ENCODE results near the gene E2F8. TPM values are rescaled to one million over a fixed set of nuclear protein-coding genes. Genes with fewer than 3 reads are reported as not detected.

Gene E2F8
- total and polyA plus RNA-seq, 9 of the 15 experiments (the other 6 are each of a cell fraction or from before 2014, with no cell fraction given), result 6.9 to 23.6 (median 12.1) TPM

- Histone ChIP-seq H3K79me2 (ENCODE audit: control insufficient read depth, insufficient read depth, low read length) (no peaks in the 10 kb centered on the region), H3K4me3 (no peak overlapping the region), H3K9me1 (ENCODE audit: control insufficient read depth, insufficient read depth, low read length) (no peaks in the 10 kb centered on the region), H3K9ac (ENCODE audit: insufficient read depth in 1 of 2, low read depth in 2 of 2, low read length in 2 of 2) (no peak overlapping the region), H3K27me3 (ENCODE audit: control insufficient read depth in 2 of 2, insufficient read depth in 2 of 2, low read length in 2 of 2) (peaks cover 2 to 23% of the 10 kb centered on the region in 2 experiments; a peak in 3 of 5 replicates), H3K4me2 (ENCODE audit: insufficient read depth, low read length) (no peak overlapping the region), H3K36me3 (ENCODE audit: control insufficient read depth, insufficient read depth, low read length) (no peaks in the 10 kb centered on the region), H4K20me1 (replicated peaks; ENCODE audit: control insufficient read depth, insufficient read depth, low read length) (no peaks in the 10 kb centered on the region), H3K9me3 (replicated peaks; ENCODE audit: control insufficient read depth, insufficient read depth, low read depth, low read length) (no peaks in the 10 kb centered on the region), H3K4me1 (replicated peaks in 1 of 2; ENCODE audit: control insufficient read depth in 2 of 2, insufficient read depth in 2 of 2, low read length in 2 of 2) (no peaks in the 10 kb centered on the region), H3K27ac (ENCODE audit: extremely low read depth, low read depth, low read length) (no peak overlapping the region), H2AFZ (ENCODE audit: low read depth, low read length) (no peak overlapping the region)
- ChIA-PET CTCF (ENCODE audit: low intra/inter-chr PET ratio) (interaction anchor here (0.6 kb wide), 1 partner anchor 235 kb away, joined by 3 read pairs; no protein-coding TSS in a partner anchor), POLR2A (no interaction called here)
- DNase-seq (ENCODE audit: extremely low read depth in 1 of 4, low spot score in 3 of 4) (no peak), ATAC-seq (no peak), FAIRE-seq (no peak)
- in situ Hi-C loops (cut with MboI) (loop anchor here (10.0 kb wide), 1 partner anchor 457 kb away; no protein-coding TSS in a partner anchor), intact Hi-C loops (cut with micrococcal nuclease) (no loop called here)
- no peak for TF ChIP-seq MBD2 (IDR thresholded peaks at IDR 0.05; ENCODE audit: borderline replicate concordance, low read depth)
- TF ChIP-seq SRSF1 (IDR thresholded peaks at IDR 0.05; ENCODE audit: low read depth, low read length), result no peak
- no peak for TF ChIP-seq ZNF12 (CRISPR knock-in tag; IDR thresholded peaks at IDR 0.05)
- no peak for TF ChIP-seq CBX2 (IDR thresholded peaks at IDR 0.05; ENCODE audit: insufficient read depth, low read length, poor library complexity, severe bottlenecking)
- TF ChIP-seq ZBTB49 (CRISPR knock-in tag; IDR thresholded peaks at IDR 0.05; ENCODE audit: borderline replicate concordance), result no peak
- no peak for TF ChIP-seq TRIM28 (IDR thresholded peaks at IDR 0.05)
- no peak for TF ChIP-seq GATAD2B (IDR thresholded peaks at IDR 0.05; ENCODE audit: borderline replicate concordance)
- no peak for TF ChIP-seq EP400 (IDR thresholded peaks at IDR 0.05)
- no peak for TF ChIP-seq ESRRB (CRISPR knock-in tag; IDR thresholded peaks at IDR 0.05; ENCODE audit: borderline replicate concordance)
- TF ChIP-seq ZNF644 (tag; IDR thresholded peaks at IDR 0.05; ENCODE audit: low read depth), result no peak
- TF ChIP-seq ZNF507 (tag; conservative IDR thresholded peaks at IDR 0.05), result no peak
- no peak for TF ChIP-seq NRF1 (conservative IDR thresholded peaks at IDR 0.05 in 1 of 2, IDR thresholded peaks at IDR 0.05 in 1 of 2)
- TF ChIP-seq ZNF518B (CRISPR knock-in tag; IDR thresholded peaks at IDR 0.05), result no peak
- TF ChIP-seq KDM2B (CRISPR knock-in tag; IDR thresholded peaks at IDR 0.05), result no peak
- no peak for TF ChIP-seq KAT7 (CRISPR knock-in tag; IDR thresholded peaks at IDR 0.05; ENCODE audit: borderline replicate concordance)
- no peak for TF ChIP-seq NCOA4 (IDR thresholded peaks at IDR 0.05; ENCODE audit: partially characterized antibody)
- no TSS peak for BruUV-seq (replicated peaks)
- 0% methylated on average over 3 of the region's 3 CpGs for WGBS (ENCODE audit: insufficient coverage, low coverage, missing lambda C conversion rate)
Measured at GRCh38 chr11:19288256-19288655, 47.5 kb upstream of the E2F8 start.

Measured in K562 (cell line).